ENCODE results near the gene JARID2.

Gene JARID2

GRCh38 chr6:15386110-15386755 is 140.4 kb downstream of the JARID2 start:
- Histone ChIP-seq H3K9me3 (ENCODE audit: insufficient read depth, low read depth, low read length) (no peaks in the 10 kb centered on the region), H3K4me1 (ENCODE audit: insufficient read depth, low read length) (peaks cover 86% of the 10 kb centered on the region), H3K27ac (ENCODE audit: low read depth, low read length) (no peak overlapping the region), H3K27me3 (ENCODE audit: insufficient read depth, low read length) (no peaks in the 10 kb centered on the region), H3K9ac (ENCODE audit: low read depth, low read length) (no peak overlapping the region), H3K36me3 (ENCODE audit: insufficient read depth, low read length) (peaks cover 3% of the 10 kb centered on the region; the same call in 1 of the 2 replicates), H3K4me3 (ENCODE audit: low read length) (no peak overlapping the region)
- WGBS, result 87% methylated on average over 7 of the region's 7 CpGs

- no peak overlapping the region for H3K27ac ChIP-seq (ENCODE audit: low read depth, low read length)
- H3K27me3 ChIP-seq (ENCODE audit: insufficient read depth, low read length), result no peaks in the 10 kb centered on the region
- no peak overlapping the region for H3K4me3 ChIP-seq (ENCODE audit: low read length)
- H3K4me1 ChIP-seq (ENCODE audit: insufficient read depth, low read length), result peaks cover 86% of the 10 kb centered on the region
- no peak overlapping the region for H3K9ac ChIP-seq (ENCODE audit: low read depth, low read length)
- H3K36me3 ChIP-seq (ENCODE audit: insufficient read depth, low read length), result peaks cover 3% of the 10 kb centered on the region; the same call in 1 of the 2 replicates
- WGBS, result 90% methylated on average over 3 of the region's 3 CpGs
- H3K9me3 ChIP-seq (ENCODE audit: insufficient read depth, low read depth, low read length), result no peaks in the 10 kb centered on the region
These were observed 140.9 kb downstream of the JARID2 start for GRCh38 chr6:15386756-15387112.

- H3K27me3 ChIP-seq (ENCODE audit: insufficient read depth, low read length), result no peaks in the 10 kb centered on the region
- peaks cover 3% of the 10 kb centered on the region; the same call in 1 of the 2 replicates for H3K36me3 ChIP-seq (ENCODE audit: insufficient read depth, low read length)
- no peaks in the 10 kb centered on the region for H3K9me3 ChIP-seq (ENCODE audit: insufficient read depth, low read depth, low read length)
- H3K9ac ChIP-seq (ENCODE audit: low read depth, low read length), result no peak overlapping the region
- H3K27ac ChIP-seq (ENCODE audit: low read depth, low read length), result no peak overlapping the region
- 79% methylated on average over 5 of the region's 5 CpGs for WGBS
- peaks cover 90% of the 10 kb centered on the region for H3K4me1 ChIP-seq (ENCODE audit: insufficient read depth, low read length)
- no peak overlapping the region for H3K4me3 ChIP-seq (ENCODE audit: low read length)
These were observed 141.2 kb downstream of the JARID2 start for GRCh38 chr6:15387118-15387517.

- Histone ChIP-seq H3K27ac (ENCODE audit: low read depth, low read length) (no peak overlapping the region), H3K36me3 (ENCODE audit: insufficient read depth, low read length) (peaks cover 3% of the 10 kb centered on the region; the same call in 1 of the 2 replicates), H3K9me3 (ENCODE audit: insufficient read depth, low read depth, low read length) (no peaks in the 10 kb centered on the region), H3K9ac (ENCODE audit: low read depth, low read length) (no peak overlapping the region), H3K4me3 (ENCODE audit: low read length) (no peak overlapping the region), H3K4me1 (ENCODE audit: insufficient read depth, low read length) (peaks cover 76% of the 10 kb centered on the region), H3K27me3 (ENCODE audit: insufficient read depth, low read length) (no peaks in the 10 kb centered on the region)
- 83% methylated on average over 6 of the region's 6 CpGs for WGBS
These were observed 143.4 kb downstream of the JARID2 start for GRCh38 chr6:15389084-15389764.

- H3K36me3 ChIP-seq (ENCODE audit: insufficient read depth, low read length), result peaks cover 3% of the 10 kb centered on the region; the same call in 1 of the 2 replicates
- H3K9ac ChIP-seq (ENCODE audit: low read depth, low read length), result no peak overlapping the region
- H3K4me3 ChIP-seq (ENCODE audit: low read length), result no peak overlapping the region
- WGBS, result 70% methylated on average over 14 of the region's 14 CpGs
- H3K27me3 ChIP-seq (ENCODE audit: insufficient read depth, low read length), result no peaks in the 10 kb centered on the region
- H3K9me3 ChIP-seq (ENCODE audit: insufficient read depth, low read depth, low read length), result no peaks in the 10 kb centered on the region
- H3K4me1 ChIP-seq (ENCODE audit: insufficient read depth, low read length), result peaks cover 68% of the 10 kb centered on the region
- no peak overlapping the region for H3K27ac ChIP-seq (ENCODE audit: low read depth, low read length)
These were observed 144.2 kb downstream of the JARID2 start for GRCh38 chr6:15389765-15390723.

- Histone ChIP-seq H3K27me3 (ENCODE audit: insufficient read depth, low read length) (no peaks in the 10 kb centered on the region), H3K9ac (ENCODE audit: low read depth, low read length) (no peak overlapping the region), H3K36me3 (ENCODE audit: insufficient read depth, low read length) (peaks cover 3% of the 10 kb centered on the region; the same call in 1 of the 2 replicates), H3K4me1 (ENCODE audit: insufficient read depth, low read length) (peaks cover 59% of the 10 kb centered on the region), H3K27ac (ENCODE audit: low read depth, low read length) (no peak overlapping the region), H3K9me3 (ENCODE audit: insufficient read depth, low read depth, low read length) (no peaks in the 10 kb centered on the region), H3K4me3 (ENCODE audit: low read length) (no peak overlapping the region)
- WGBS, result 100% methylated on average over 1 of the region's 1 CpG
These were observed 145.6 kb downstream of the JARID2 start for GRCh38 chr6:15391500-15391899.

- Histone ChIP-seq H3K9ac (ENCODE audit: low read depth, low read length) (no peak overlapping the region), H3K4me1 (ENCODE audit: insufficient read depth, low read length) (peaks cover 62% of the 10 kb centered on the region), H3K9me3 (ENCODE audit: insufficient read depth, low read depth, low read length) (no peaks in the 10 kb centered on the region), H3K36me3 (ENCODE audit: insufficient read depth, low read length) (peaks cover 3% of the 10 kb centered on the region; the same call in 1 of the 2 replicates), H3K27ac (ENCODE audit: low read depth, low read length) (no peak overlapping the region), H3K4me3 (ENCODE audit: low read length) (no peak overlapping the region), H3K27me3 (ENCODE audit: insufficient read depth, low read length) (no peaks in the 10 kb centered on the region)
- WGBS, result 89% methylated on average over 6 of the region's 6 CpGs
These were observed 146.3 kb downstream of the JARID2 start for GRCh38 chr6:15392182-15392581.

- no peak overlapping the region for H3K4me3 ChIP-seq (ENCODE audit: low read length)
- no peak overlapping the region for H3K9ac ChIP-seq (ENCODE audit: low read depth, low read length)
- peaks cover 64% of the 10 kb centered on the region for H3K4me1 ChIP-seq (ENCODE audit: insufficient read depth, low read length)
- H3K9me3 ChIP-seq (ENCODE audit: insufficient read depth, low read depth, low read length), result no peaks in the 10 kb centered on the region
- no peak overlapping the region for H3K27ac ChIP-seq (ENCODE audit: low read depth, low read length)
- WGBS, result 96% methylated on average over 6 of the region's 7 CpGs
- no peaks in the 10 kb centered on the region for H3K27me3 ChIP-seq (ENCODE audit: insufficient read depth, low read length)
- H3K36me3 ChIP-seq (ENCODE audit: insufficient read depth, low read length), result peaks cover 3% of the 10 kb centered on the region; the same call in 1 of the 2 replicates
These were observed 147.7 kb downstream of the JARID2 start for GRCh38 chr6:15393605-15394004.

GRCh38 chr6:15395087-15395486 is 149.2 kb downstream of the JARID2 start:
- H3K4me1 ChIP-seq (ENCODE audit: insufficient read depth, low read length), result peaks cover 64% of the 10 kb centered on the region
- peaks cover 3% of the 10 kb centered on the region; the same call in 1 of the 2 replicates for H3K36me3 ChIP-seq (ENCODE audit: insufficient read depth, low read length)
- H3K9me3 ChIP-seq (ENCODE audit: insufficient read depth, low read depth, low read length), result no peaks in the 10 kb centered on the region
- WGBS, result 85% methylated on average over 8 of the region's 8 CpGs
- no peak overlapping the region for H3K27ac ChIP-seq (ENCODE audit: low read depth, low read length)
- no peaks in the 10 kb centered on the region for H3K27me3 ChIP-seq (ENCODE audit: insufficient read depth, low read length)
- H3K4me3 ChIP-seq (ENCODE audit: low read length), result no peak overlapping the region
- no peak overlapping the region for H3K9ac ChIP-seq (ENCODE audit: low read depth, low read length)

- H3K36me3 ChIP-seq (ENCODE audit: insufficient read depth, low read length), result no peaks in the 10 kb centered on the region
- no peak overlapping the region for H3K27ac ChIP-seq (ENCODE audit: low read depth, low read length)
- H3K27me3 ChIP-seq (ENCODE audit: insufficient read depth, low read length), result no peaks in the 10 kb centered on the region
- H3K9ac ChIP-seq (ENCODE audit: low read depth, low read length), result no peak overlapping the region
- no peak overlapping the region for H3K4me3 ChIP-seq (ENCODE audit: low read length)
- 94% methylated on average over 3 of the region's 3 CpGs for WGBS
- H3K9me3 ChIP-seq (ENCODE audit: insufficient read depth, low read depth, low read length), result no peaks in the 10 kb centered on the region
- peaks cover 63% of the 10 kb centered on the region for H3K4me1 ChIP-seq (ENCODE audit: insufficient read depth, low read length)
These were observed 150.9 kb downstream of the JARID2 start for GRCh38 chr6:15396808-15397207.

Data from HUES64 (cell line).